ENCODE measurements around the gene HOTAIR.

GRCh38 chr12:53980802-53981496, 6.2 kb upstream of the HOTAIR start:
- no peak for TF ChIP-seq EZH2 (IDR thresholded peaks at IDR 0.05; ENCODE audit: insufficient read depth, low read length)
- TF ChIP-seq CTCF (IDR thresholded peaks at IDR 0.05; ENCODE audit: insufficient read depth, low read depth, low read length), result no peak

Data from astrocyte (in vitro differentiated cells and primary cell).